Smooth muscle cell (in vitro differentiated cells): ENCODE data around the gene LRRC71. TPM values are rescaled to one million over a fixed set of nuclear protein-coding genes. Genes with fewer than 3 reads are reported as not detected.

Experiments used
- DNase-seq: peaks from one replicate; lab custom pipeline; 2025; ENCODE audit not compliant: unreplicated experiment; lab: John Stamatoyannopoulos, UW
- H2AFZ ChIP-seq: fragments of 200-600 bp; sonication (generic); 2 replicates; pipeline ENCODE4 v1.6.0; 2016; ENCODE audit warnings: antibody characterized with exemption, low read depth, mild to moderate bottlenecking
- H3F3A ChIP-seq: fragments of 200-600 bp; sonication (generic); 2 replicates; pipeline ENCODE4 v1.6.0; 2017; ENCODE audit warnings: antibody characterized with exemption, low read depth
- H3K27ac ChIP-seq: fragments of 200-600 bp; sonication (generic); 2 replicates; pipeline ENCODE4 v1.5.1; 2016; ENCODE audit warnings: low read depth, mild to moderate bottlenecking
- H3K27me3 ChIP-seq: fragments of 200-600 bp; sonication (generic); 2 replicates; pipeline ENCODE4 v1.6.1; 2016; ENCODE audit warnings: low read depth, mild to moderate bottlenecking
- H3K36me3 ChIP-seq: fragments of 200-600 bp; sonication (generic); 2 replicates; pipeline ENCODE4 v1.5.1; 2016; ENCODE audit warnings: low read depth
- H3K4me1 ChIP-seq: fragments of 200-600 bp; sonication (generic); 2 replicates; pipeline ENCODE4 v1.5.1; 2016; ENCODE audit warnings: low read depth
- H3K4me2 ChIP-seq: fragments of 200-600 bp; sonication (generic); 2 replicates; pipeline ENCODE4 v1.6.0; 2016; ENCODE audit warnings: mild to moderate bottlenecking
- H3K4me3 ChIP-seq: fragments of 200-600 bp; sonication (generic); 2 replicates; pipeline ENCODE4 v1.5.1; 2016; ENCODE audit warnings: mild to moderate bottlenecking
- H3K79me2 ChIP-seq: fragments of 200-600 bp; sonication (generic); 2 replicates; pipeline ENCODE4 v1.6.0; 2016; ENCODE audit warnings: low read depth, mild to moderate bottlenecking
- H3K9ac ChIP-seq: fragments of 200-600 bp; sonication (generic); 2 replicates; pipeline ENCODE4 v1.6.0; 2016; ENCODE audit warnings: low read depth
- H3K9me3 ChIP-seq: fragments of 200-600 bp; sonication (generic); replicated peaks from 2 replicates; pipeline ENCODE4 v1.5.1; 2016; ENCODE audit warnings: low read depth
- H4K20me1 ChIP-seq: fragments of 200-600 bp; sonication (generic); 2 replicates; pipeline ENCODE4 v1.6.0; 2016; ENCODE audit warnings: low read depth
- CTCF ChIP-seq: fragments of 200-600 bp; sonication (generic); IDR thresholded peaks from 2 replicates; pipeline ENCODE4 v1.5.1; 2017; ENCODE audit warnings: borderline replicate concordance, mild to moderate bottlenecking, antibody characterized with exemption; ENCODE audit not compliant: insufficient read depth, poor library complexity, severe bottlenecking
- WGBS: methylation state at CpG from one replicate; pipeline ENCODE4 v1.1.7; 2016; ENCODE audit warnings: low lambda C conversion rate; 5-methylcytosine and 5-hydroxymethylcytosine counted together
- polyA plus RNA-seq: library from polyadenylated mRNA; unstranded; fragments of >200 nt; fragmentation: Nextera tagmentation; extraction: Ambion mirVana; gene quantifications from 2 replicates; pipeline ENCODE4 v1.2.1, GENCODE V29; 2016
- total RNA-seq: library from RNA; depleted of rRNA; stranded (reverse); fragments of >200 nt; gene quantifications from 2 replicates; pipeline ENCODE4 v1.2.3, GENCODE V29; 2014

Gene LRRC71
- total and polyA plus RNA-seq, 2 experiments from 2014 or later, result not detected

GRCh38 chr1:156898971-156899664 lies 21.3 kb upstream of the LRRC71 start:
- Histone ChIP-seq H3K4me1 (peaks cover 8% of the 10 kb centered on the region), H3F3A (no peaks in the 10 kb centered on the region), H3K4me2 (no peak overlapping the region), H3K27me3 (no peaks in the 10 kb centered on the region), H3K9ac (no peak overlapping the region), H3K9me3 (no peaks in the 10 kb centered on the region), H2AFZ (no peak overlapping the region), H3K4me3 (no peak overlapping the region), H3K79me2 (no peaks in the 10 kb centered on the region), H3K27ac (no peak overlapping the region), H4K20me1 (no peaks in the 10 kb centered on the region), H3K36me3 (no peaks in the 10 kb centered on the region)
- no peak for DNase-seq
- no peak for TF ChIP-seq CTCF
- WGBS, result 92% methylated on average over 12 of the region's 12 CpGs

GRCh38 chr1:156899956-156900718 lies 20.3 kb upstream of the LRRC71 start:
- Histone ChIP-seq H3K4me1 (peaks cover 8% of the 10 kb centered on the region), H3K27ac (no peak overlapping the region), H3K79me2 (no peaks in the 10 kb centered on the region)

DNA sequence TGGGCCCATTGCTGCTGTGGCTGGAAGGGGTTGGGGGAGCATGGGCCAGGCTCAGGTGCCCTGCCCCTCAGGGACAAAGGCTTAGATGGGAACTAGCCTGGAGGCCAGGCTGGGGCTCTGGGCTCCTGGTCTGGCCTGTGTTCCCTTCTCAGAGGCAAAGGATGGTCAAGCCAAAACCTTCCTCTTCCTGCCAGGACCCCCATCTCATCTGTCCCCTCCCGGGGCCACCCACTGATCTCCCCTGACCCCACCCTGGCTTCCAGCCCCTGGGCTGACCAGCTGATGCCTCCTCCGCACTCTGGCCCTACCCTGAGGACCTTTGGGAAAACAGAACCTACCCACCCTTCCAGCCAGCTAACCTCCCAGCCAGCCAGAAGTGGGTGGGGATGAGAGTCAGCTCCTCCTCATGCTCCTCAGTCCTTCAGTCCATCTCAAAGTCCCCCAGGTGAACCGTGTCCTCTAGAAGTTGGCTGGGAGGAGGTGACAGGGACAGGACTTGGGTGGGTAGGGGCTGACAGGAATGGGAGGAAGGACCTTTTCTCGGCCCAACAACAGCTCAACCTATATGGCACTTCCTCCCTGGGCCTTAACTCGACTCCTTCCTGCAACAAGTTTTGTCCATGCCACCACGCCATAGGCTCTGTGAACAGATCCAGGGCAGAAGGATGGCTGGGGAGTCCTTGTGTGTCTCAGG lies 19.4 kb upstream of the LRRC71 start:
- Histone ChIP-seq H4K20me1 (no peaks in the 10 kb centered on the region), H3K79me2 (no peaks in the 10 kb centered on the region), H2AFZ (no peak overlapping the region), H3K27ac (no peak overlapping the region), H3F3A (no peaks in the 10 kb centered on the region), H3K9me3 (no peaks in the 10 kb centered on the region), H3K27me3 (no peaks in the 10 kb centered on the region), H3K4me2 (no peak overlapping the region), H3K4me1 (peaks cover 8% of the 10 kb centered on the region), H3K36me3 (no peaks in the 10 kb centered on the region), H3K4me3 (no peak overlapping the region), H3K9ac (no peak overlapping the region)
- 92% methylated on average over 5 of the region's 6 CpGs for WGBS
- no peak for TF ChIP-seq CTCF
- no peak for DNase-seq

More at GRCh38 chr1:156899956-156900718, 20.3 kb upstream of the LRRC71 start:
- 73% methylated on average over 11 of the region's 12 CpGs for WGBS
- H3K36me3 ChIP-seq, result no peaks in the 10 kb centered on the region
- H3K9ac ChIP-seq, result no peak overlapping the region
- H3F3A ChIP-seq, result no peaks in the 10 kb centered on the region
- no peak for TF ChIP-seq CTCF
- no peak overlapping the region for H3K4me3 ChIP-seq
- no peaks in the 10 kb centered on the region for H3K9me3 ChIP-seq
- no peak for DNase-seq
- H4K20me1 ChIP-seq, result no peaks in the 10 kb centered on the region
- no peaks in the 10 kb centered on the region for H3K27me3 ChIP-seq
- H2AFZ ChIP-seq, result no peak overlapping the region
- H3K4me2 ChIP-seq, result no peak overlapping the region
